PC-9 (cell line): ENCODE measurements around the gene DST. TPM values are rescaled to one million over a fixed set of nuclear protein-coding genes. Genes with fewer than 3 reads are reported as not detected.

Experiments
- BruUV-seq: library from RNA; stranded (reverse); fragments of 400-500 nt; replicated peaks from 2 replicates; lab custom pipeline; 2021; lab: Mats Ljungman, UMichigan
- CTCF ChIA-PET: fragments of 300-600 bp; sonication (Branson Sonifier 250); formaldehyde crosslinking; loops from one replicate; lab custom pipeline; 2022; ENCODE audit warnings: antibody characterized with exemption; lab: Charles Lee
- POLR2A ChIA-PET: fragments of 300-600 bp; sonication (Branson Sonifier 250); formaldehyde crosslinking; loops from one replicate; lab custom pipeline; 2022; ENCODE audit warnings: antibody characterized with exemption; ENCODE audit not compliant: unreplicated experiment; lab: Charles Lee
- DNase-seq, 2 experiments: peaks; one replicate each; pipeline versions ENCODE4 v3.0.0 to v3.0.0-alpha.2; 2015 to 2022; ENCODE audit warnings: mixed read lengths in 1 of 2
- H2AFZ ChIP-seq: fragments of 200-600 bp; sonication (generic); 2 replicates; pipeline ENCODE4 v1.8.1; 2017; ENCODE audit warnings: antibody characterized with exemption
- H3F3A ChIP-seq: fragments of 200-600 bp; sonication (generic); 2 replicates; pipeline ENCODE4 v1.8.1; 2017; ENCODE audit warnings: antibody characterized with exemption, mild to moderate bottlenecking, low read depth; ENCODE audit not compliant: insufficient read depth
- H3K27ac ChIP-seq: fragments of 200-600 bp; sonication (generic); 2 replicates; pipeline ENCODE4 v1.6.1; 2016; ENCODE audit warnings: mixed run types
- H3K27me3 ChIP-seq: fragments of 200-600 bp; sonication (generic); 2 replicates; pipeline ENCODE4 v1.6.1; 2016; ENCODE audit warnings: low read depth, mixed run types; ENCODE audit not compliant: insufficient read depth
- H3K36me3 ChIP-seq: fragments of 200-600 bp; sonication (generic); 2 replicates; pipeline ENCODE4 v1.6.1; 2016; ENCODE audit warnings: low read depth, mixed run types
- H3K4me1 ChIP-seq: fragments of 200-600 bp; sonication (generic); replicated peaks from 2 replicates; pipeline ENCODE4 v1.6.1; 2016; ENCODE audit warnings: mixed run types; ENCODE audit not compliant: insufficient read depth
- H3K4me2 ChIP-seq: fragments of 200-600 bp; sonication (generic); 2 replicates; pipeline ENCODE4 v1.6.1; 2017; ENCODE audit warnings: mixed run types
- H3K4me3 ChIP-seq: fragments of 200-600 bp; sonication (generic); 2 replicates; pipeline ENCODE4 v1.6.1; 2016; ENCODE audit warnings: mixed run types
- H3K79me2 ChIP-seq: fragments of 200-600 bp; sonication (generic); 2 replicates; pipeline ENCODE4 v1.6.1; 2017; ENCODE audit warnings: low read depth, mixed run types
- H3K9me2 ChIP-seq: fragments of 200-600 bp; sonication (generic); 2 replicates; pipeline ENCODE4 v1.8.1; 2017; ENCODE audit warnings: mild to moderate bottlenecking; ENCODE audit not compliant: insufficient read depth
- H3K9me3 ChIP-seq: fragments of 200-600 bp; sonication (generic); 2 replicates; pipeline ENCODE4 v1.8.1; 2016; ENCODE audit warnings: low read depth; ENCODE audit not compliant: insufficient read depth
- H4K20me1 ChIP-seq: fragments of 200-600 bp; sonication (generic); 2 replicates; pipeline ENCODE4 v1.8.1; 2017; ENCODE audit not compliant: insufficient read depth
- EZH2 ChIP-seq: fragments of 200-600 bp; sonication (generic); IDR thresholded peaks from 2 replicates; pipeline ENCODE4 v1.8.0; 2017; ENCODE audit warnings: antibody characterized with exemption, low read depth
- intact Hi-C: fragments of 100-400 bp; cut with micrococcal nuclease; formaldehyde crosslinking; loops from one replicate; pipeline ENCODE4 v1.10.0; 2022; ENCODE audit not compliant: unreplicated experiment
- total RNA-seq: library from RNA; stranded (reverse); gene quantifications from 2 replicates; pipeline ENCODE4 v1.2.3, GENCODE V29; 2021
- TF ChIP-seq, protein P1 (sequence below): fragments of 200-600 bp; sonication (generic); conservative IDR thresholded peaks from 2 replicates; pipeline ENCODE4 v1.6.1; 2017; ENCODE audit warnings: mixed run types, antibody characterized with exemption, mild to moderate bottlenecking, moderate library complexity

The DST gene
- total RNA-seq, 1 experiment from 2014 or later, result 217 TPM

DNA sequence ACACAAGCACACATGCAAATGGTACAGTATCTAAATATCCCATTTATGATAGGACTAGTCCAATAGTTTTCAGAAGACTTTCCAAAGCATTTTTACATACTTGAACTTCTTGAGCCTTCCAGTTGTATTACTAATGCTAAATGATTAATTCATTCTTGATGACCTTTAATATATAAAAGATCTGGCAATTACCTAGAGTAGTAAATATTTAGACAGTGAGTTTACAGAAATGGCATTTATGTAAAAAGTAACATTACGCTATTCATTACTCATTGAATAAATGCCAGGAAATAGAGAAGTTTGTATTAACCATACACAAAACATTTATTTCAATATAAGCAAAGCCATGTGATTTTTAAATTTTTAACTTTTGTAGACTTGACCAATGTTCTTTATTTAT, 158.8 kb downstream of the DST start:
- Histone ChIP-seq H3K9me3 (no peaks in the 10 kb centered on the region), H3K27me3 (no peaks in the 10 kb centered on the region), H4K20me1 (no peaks in the 10 kb centered on the region), H3K27ac (no peak overlapping the region), H2AFZ (no peak overlapping the region), H3K4me2 (no peak overlapping the region), H3K9me2 (no peaks in the 10 kb centered on the region), H3K36me3 (peaks cover 20% of the 10 kb centered on the region; the same call in 1 of the 2 replicates), H3F3A (no peaks in the 10 kb centered on the region), H3K4me3 (no peak overlapping the region), H3K79me2 (no peaks in the 10 kb centered on the region), H3K4me1 (no peaks in the 10 kb centered on the region)
- CTCF ChIA-PET, result no interaction called here
- DNase-seq, result no peak
- no TSS peak for BruUV-seq
- intact Hi-C loops, result loop anchor here (5.0 kb wide), 1 partner anchor 127 kb away; no protein-coding TSS in a partner anchor
- POLR2A ChIA-PET, result no interaction called here
- TF ChIP-seq, protein P1, sequence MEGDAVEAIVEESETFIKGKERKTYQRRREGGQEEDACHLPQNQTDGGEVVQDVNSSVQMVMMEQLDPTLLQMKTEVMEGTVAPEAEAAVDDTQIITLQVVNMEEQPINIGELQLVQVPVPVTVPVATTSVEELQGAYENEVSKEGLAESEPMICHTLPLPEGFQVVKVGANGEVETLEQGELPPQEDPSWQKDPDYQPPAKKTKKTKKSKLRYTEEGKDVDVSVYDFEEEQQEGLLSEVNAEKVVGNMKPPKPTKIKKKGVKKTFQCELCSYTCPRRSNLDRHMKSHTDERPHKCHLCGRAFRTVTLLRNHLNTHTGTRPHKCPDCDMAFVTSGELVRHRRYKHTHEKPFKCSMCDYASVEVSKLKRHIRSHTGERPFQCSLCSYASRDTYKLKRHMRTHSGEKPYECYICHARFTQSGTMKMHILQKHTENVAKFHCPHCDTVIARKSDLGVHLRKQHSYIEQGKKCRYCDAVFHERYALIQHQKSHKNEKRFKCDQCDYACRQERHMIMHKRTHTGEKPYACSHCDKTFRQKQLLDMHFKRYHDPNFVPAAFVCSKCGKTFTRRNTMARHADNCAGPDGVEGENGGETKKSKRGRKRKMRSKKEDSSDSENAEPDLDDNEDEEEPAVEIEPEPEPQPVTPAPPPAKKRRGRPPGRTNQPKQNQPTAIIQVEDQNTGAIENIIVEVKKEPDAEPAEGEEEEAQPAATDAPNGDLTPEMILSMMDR, result no peak
- no peak for TF ChIP-seq EZH2

DNA sequence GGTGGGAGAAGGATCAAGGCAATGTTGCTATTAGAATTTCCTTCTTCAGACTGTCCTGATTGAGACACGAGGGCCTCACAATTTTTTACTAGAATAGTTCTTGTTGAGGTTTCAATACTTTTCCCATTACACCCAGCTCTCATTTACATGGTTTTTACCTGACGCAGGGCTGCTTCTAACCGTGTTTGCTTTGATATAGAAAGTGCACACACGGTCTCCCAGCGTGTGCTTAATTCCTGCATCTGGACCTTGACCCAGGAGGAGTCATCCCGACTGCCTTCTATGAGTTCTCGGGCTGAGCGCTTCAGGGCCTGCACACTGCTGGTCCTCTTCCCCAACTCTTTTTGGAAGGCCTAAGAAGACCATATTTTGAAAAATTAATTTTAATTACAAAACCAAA, 160.2 kb downstream of the DST start:
- CTCF ChIA-PET, result no interaction called here
- no peaks in the 10 kb centered on the region for H4K20me1 ChIP-seq
- H3K27me3 ChIP-seq, result no peaks in the 10 kb centered on the region
- no peaks in the 10 kb centered on the region for H3K9me3 ChIP-seq
- DNase-seq, result no peak
- no peaks in the 10 kb centered on the region for H3F3A ChIP-seq
- no peak overlapping the region for H3K4me2 ChIP-seq
- TF ChIP-seq, protein P1, result no peak
- no peak for TF ChIP-seq EZH2
- POLR2A ChIA-PET, result no interaction called here
- H3K4me1 ChIP-seq, result no peaks in the 10 kb centered on the region
- no peak overlapping the region for H3K4me3 ChIP-seq
- no peaks in the 10 kb centered on the region for H3K79me2 ChIP-seq
- no peak overlapping the region for H3K27ac ChIP-seq
- H3K9me2 ChIP-seq, result no peaks in the 10 kb centered on the region
- no TSS peak for BruUV-seq
- peaks cover 19% of the 10 kb centered on the region for H3K36me3 ChIP-seq
- intact Hi-C loops, result loop anchor here (5.0 kb wide), 1 partner anchor 125 kb away; no protein-coding TSS in a partner anchor
- H2AFZ ChIP-seq, result no peak overlapping the region

DNA sequence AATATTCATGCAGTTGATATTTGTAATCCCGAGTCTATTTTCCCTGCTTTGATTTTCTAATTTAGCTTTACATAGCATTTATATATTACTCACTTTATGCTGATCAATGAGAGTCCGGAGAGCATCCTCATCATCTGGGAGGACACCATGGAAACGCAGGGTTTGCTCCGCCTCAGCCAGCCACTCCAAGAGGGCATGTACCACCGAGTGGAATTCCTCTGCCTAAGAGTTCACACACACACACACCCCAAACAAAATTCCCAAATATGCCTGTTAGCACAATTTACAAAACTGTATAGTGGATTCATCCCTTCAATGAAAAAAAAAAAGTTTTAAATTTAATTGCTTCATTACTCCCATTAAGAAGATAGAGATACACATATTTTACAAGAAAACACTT, 160.7 kb downstream of the DST start:
- Histone ChIP-seq H4K20me1 (no peaks in the 10 kb centered on the region), H3F3A (no peaks in the 10 kb centered on the region), H3K79me2 (no peaks in the 10 kb centered on the region), H3K4me3 (no peak overlapping the region), H2AFZ (no peak overlapping the region), H3K36me3 (peaks cover 14% of the 10 kb centered on the region), H3K9me2 (no peaks in the 10 kb centered on the region), H3K4me2 (no peak overlapping the region), H3K27me3 (no peaks in the 10 kb centered on the region), H3K9me3 (no peaks in the 10 kb centered on the region), H3K27ac (no peak overlapping the region), H3K4me1 (no peaks in the 10 kb centered on the region)
- ChIA-PET POLR2A (no interaction called here), CTCF (no interaction called here)
- BruUV-seq, result no TSS peak
- intact Hi-C loops, result loop anchor here (5.0 kb wide), 1 partner anchor 125 kb away; no protein-coding TSS in a partner anchor
- DNase-seq, result no peak
- TF ChIP-seq, protein P1, result no peak
- TF ChIP-seq EZH2, result no peak
